Measurements from ENCODE around the gene GALNT18. TPM values are rescaled to one million over a fixed set of nuclear protein-coding genes. Genes with fewer than 3 reads are reported as not detected.

Gene GALNT18
- total RNA-seq, 2 experiments from 2014 or later, result 0.69 to 0.71 TPM

DNA sequence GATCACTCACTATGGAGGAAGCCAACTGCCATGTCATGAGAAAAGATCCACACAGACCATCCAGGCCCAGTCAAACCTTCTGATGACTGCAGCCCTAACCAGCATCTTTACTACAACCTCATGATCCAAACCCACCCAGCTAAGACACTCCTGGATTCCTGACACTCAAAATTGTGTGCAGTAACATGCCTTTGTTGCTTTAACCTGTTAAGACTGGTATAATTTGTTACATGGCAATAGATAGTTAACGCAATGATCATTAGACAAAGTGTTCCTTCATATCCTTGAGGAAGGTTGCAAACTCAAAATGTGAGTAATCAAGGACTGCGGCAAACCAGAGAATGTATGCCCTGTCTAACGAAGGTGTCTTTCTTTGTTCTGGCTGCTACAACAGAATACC lies 221.7 kb downstream of the GALNT18 start:
- H3K27me3 Mint-ChIP-seq, result no peaks in the 10 kb centered on the region
- CTCF ChIA-PET, result no interaction called here
- POLR2A ChIA-PET, result no interaction called here
- H3K27ac Mint-ChIP-seq, result no peak overlapping the region
- no peaks in the 10 kb centered on the region for H3K9me3 Mint-ChIP-seq
- no peaks in the 10 kb centered on the region for H3K36me3 Mint-ChIP-seq (ENCODE audit: low read depth)
- no peak for DNase-seq
- no peak overlapping the region for H3K4me3 Mint-ChIP-seq
- no peaks in the 10 kb centered on the region for H3K4me1 Mint-ChIP-seq

DNA sequence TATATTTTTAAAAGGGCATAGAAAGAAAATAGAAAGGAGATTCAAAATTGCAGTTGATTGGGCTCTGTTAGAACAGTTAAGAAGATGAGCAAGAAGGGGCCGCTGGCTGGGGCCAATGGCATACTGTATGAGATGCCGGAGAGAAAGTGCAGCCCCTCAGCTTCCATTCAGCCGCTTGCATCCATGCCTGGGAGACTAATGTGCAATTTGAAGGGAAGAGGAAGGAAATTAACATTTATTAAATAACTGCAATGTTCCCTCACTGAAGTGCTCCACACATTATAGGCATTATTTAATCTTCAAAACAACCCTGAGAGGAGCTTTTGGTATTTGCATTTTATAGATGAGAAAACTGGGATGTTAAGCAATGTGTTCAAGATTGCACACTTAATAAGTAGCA lies 224.0 kb downstream of the GALNT18 start:
- no peaks in the 10 kb centered on the region for H3K36me3 Mint-ChIP-seq (ENCODE audit: low read depth)
- no peak for DNase-seq
- POLR2A ChIA-PET, result no interaction called here
- no peak overlapping the region for H3K4me3 Mint-ChIP-seq
- H3K9me3 Mint-ChIP-seq, result no peaks in the 10 kb centered on the region
- no peaks in the 10 kb centered on the region for H3K4me1 Mint-ChIP-seq
- CTCF ChIA-PET, result no interaction called here
- H3K27me3 Mint-ChIP-seq, result no peaks in the 10 kb centered on the region
- H3K27ac Mint-ChIP-seq, result no peak overlapping the region

DNA sequence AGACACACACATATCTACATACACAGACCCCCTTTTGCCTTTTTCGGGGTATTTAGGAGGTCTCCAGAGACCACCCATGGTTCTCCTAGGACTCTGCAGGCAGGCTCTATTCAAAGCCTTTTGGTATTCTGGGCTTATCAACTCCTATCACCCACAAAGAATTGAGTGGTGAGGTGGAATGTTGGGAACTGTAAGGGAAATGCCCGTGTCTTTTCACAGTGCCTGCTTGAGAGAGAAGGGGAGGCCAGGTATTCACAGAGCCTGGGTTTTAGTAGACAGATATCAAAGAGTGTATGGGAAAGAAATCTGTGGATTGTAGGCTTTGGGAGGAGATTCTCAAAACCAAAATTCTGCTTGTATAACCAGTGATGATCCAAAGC lies 224.8 kb downstream of the GALNT18 start:
- ChIA-PET CTCF (no interaction called here), POLR2A (no interaction called here)
- no peak overlapping the region for H3K4me3 Mint-ChIP-seq
- no peaks in the 10 kb centered on the region for H3K9me3 Mint-ChIP-seq
- DNase-seq, result no peak
- H3K4me1 Mint-ChIP-seq, result no peaks in the 10 kb centered on the region
- H3K27me3 Mint-ChIP-seq, result no peaks in the 10 kb centered on the region
- H3K36me3 Mint-ChIP-seq (ENCODE audit: low read depth), result no peaks in the 10 kb centered on the region
- no peak overlapping the region for H3K27ac Mint-ChIP-seq

DNA sequence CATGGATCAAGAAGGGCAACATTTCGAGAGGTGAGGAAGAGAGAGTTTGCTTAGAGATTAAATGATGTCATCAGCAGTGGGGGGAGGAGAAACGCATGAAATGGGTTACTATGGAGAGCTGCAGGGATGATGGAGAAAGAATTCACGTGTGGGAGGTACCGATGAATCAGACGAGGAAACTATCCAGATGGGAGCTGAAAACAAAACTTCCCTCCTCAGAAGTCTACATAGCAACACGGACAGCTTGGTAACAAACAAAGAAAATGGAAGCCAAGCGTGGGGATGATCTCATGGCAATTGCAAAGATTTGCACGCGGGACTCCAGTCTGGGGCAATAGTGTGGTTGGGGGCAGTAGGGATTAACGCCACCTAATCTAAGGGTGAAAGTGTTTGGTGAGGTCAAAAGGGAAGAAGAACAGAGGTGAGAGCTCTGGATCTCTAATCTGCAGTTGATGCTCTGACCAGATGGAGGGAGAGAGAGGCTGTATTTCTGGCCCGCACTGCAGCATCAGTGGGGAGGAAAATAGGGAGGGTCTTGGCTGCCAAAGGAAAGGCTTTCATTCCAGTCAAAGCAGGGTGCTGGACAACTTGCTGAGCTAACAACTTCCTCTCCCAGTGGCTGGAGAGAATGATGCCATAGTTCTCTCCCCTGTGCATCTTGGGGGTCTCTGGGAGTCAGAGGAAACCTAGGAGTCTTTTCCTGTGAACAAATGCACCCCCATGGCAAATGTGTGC lies 225.3 kb downstream of the GALNT18 start:
- Mint-ChIP-seq H3K27me3 (no peaks in the 10 kb centered on the region), H3K27ac (no peak overlapping the region), H3K9me3 (no peaks in the 10 kb centered on the region), H3K4me3 (no peak overlapping the region), H3K36me3 (ENCODE audit: low read depth) (no peaks in the 10 kb centered on the region), H3K4me1 (no peaks in the 10 kb centered on the region)
- no peak for DNase-seq
- ChIA-PET CTCF (interaction anchor here (1.6 kb wide), 1 partner anchor 8 kb away, joined by 3 read pairs; no protein-coding TSS in a partner anchor), POLR2A (no interaction called here)

DNA sequence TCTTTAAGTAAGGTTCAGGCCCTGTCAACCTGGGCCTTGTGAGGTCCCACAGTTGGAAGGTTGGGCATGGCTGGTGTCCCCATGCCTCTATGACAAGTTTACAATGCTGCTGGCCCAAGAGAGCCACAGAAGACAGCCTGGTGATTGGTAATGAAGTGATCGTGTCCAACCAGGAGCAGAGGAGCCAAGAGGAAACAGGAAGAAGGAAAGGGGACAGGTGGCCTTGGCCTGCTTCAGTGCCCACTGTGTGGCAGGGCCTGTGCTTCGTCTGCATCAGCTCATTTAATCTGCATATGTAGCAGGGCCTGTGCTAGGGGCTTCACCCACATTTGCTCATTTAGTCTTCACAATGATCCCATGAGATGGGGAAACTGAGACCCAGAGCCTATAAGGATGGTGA lies 226.7 kb downstream of the GALNT18 start:
- Mint-ChIP-seq H3K4me1 (no peaks in the 10 kb centered on the region), H3K36me3 (ENCODE audit: low read depth) (no peaks in the 10 kb centered on the region), H3K4me3 (no peak overlapping the region), H3K27me3 (no peaks in the 10 kb centered on the region), H3K9me3 (no peaks in the 10 kb centered on the region), H3K27ac (no peak overlapping the region)
- no peak for DNase-seq
- ChIA-PET POLR2A (no interaction called here), CTCF (interaction anchor here (1.0 to 1.6 kb wide), 2 partner anchors 10 to 13 kb away, joined by 3 read pairs; no protein-coding TSS in a partner anchor)

DNA sequence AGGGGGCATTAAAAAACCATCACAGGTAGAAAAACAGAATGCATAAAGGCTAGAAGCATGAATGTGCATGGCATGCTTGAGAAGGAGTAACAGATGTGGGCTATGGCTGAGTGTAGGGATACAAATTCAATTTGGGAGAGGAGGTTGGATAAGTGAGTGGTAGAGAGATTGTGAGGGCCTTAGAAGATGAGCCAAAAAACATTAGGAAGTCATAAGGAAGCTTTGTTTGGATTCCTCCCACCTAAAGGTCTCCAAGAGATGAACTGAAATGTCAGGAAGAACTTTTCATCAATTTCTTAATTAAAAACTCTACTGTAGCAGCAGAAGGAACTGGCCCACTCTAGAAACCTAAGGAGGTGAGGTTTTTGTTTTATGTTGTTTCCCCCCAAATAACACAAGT lies 227.6 kb downstream of the GALNT18 start:
- no peak for DNase-seq
- ChIA-PET CTCF (no interaction called here), POLR2A (no interaction called here)
- Mint-ChIP-seq H3K27me3 (no peaks in the 10 kb centered on the region), H3K4me3 (no peak overlapping the region), H3K9me3 (no peaks in the 10 kb centered on the region), H3K4me1 (no peaks in the 10 kb centered on the region), H3K27ac (no peak overlapping the region), H3K36me3 (ENCODE audit: low read depth) (no peaks in the 10 kb centered on the region)

DNA sequence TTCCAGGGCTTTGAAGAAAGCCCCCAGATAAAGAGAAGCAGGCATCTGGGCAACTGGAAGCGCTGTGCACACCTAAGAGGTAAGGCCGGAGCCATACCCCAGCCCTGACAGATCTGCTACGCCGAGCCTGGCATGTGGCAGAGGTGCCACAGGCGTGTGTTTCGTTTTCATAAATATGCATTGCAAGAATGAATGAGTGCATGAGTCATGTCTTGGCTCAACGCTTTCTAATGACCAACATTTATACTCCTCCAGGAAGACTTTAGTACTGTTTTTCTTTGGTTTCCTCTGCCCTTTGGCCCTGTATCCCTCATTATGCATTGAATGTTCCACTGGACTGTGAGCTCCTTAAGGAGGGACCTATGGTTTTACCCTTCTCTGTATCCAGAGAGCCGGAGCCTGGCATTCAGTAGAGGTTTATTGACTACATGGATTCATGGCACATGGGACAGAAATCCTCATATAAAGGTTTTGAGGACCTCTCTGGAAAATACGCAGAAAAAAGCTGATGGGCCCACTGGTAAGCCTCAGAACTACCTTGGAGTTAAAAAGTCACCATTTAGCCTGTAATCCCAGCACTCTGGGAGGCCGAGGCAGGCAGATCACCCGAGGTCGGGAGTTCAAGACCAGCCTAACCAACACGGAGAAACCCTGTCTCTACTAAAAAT lies 229.9 kb downstream of the GALNT18 start:
- ChIA-PET POLR2A (no interaction called here), CTCF (no interaction called here)
- H3K27ac Mint-ChIP-seq, result no peak overlapping the region
- H3K36me3 Mint-ChIP-seq (ENCODE audit: low read depth), result no peaks in the 10 kb centered on the region
- H3K27me3 Mint-ChIP-seq, result no peaks in the 10 kb centered on the region
- no peak for DNase-seq
- no peaks in the 10 kb centered on the region for H3K4me1 Mint-ChIP-seq
- H3K9me3 Mint-ChIP-seq, result no peaks in the 10 kb centered on the region
- no peak overlapping the region for H3K4me3 Mint-ChIP-seq

DNA sequence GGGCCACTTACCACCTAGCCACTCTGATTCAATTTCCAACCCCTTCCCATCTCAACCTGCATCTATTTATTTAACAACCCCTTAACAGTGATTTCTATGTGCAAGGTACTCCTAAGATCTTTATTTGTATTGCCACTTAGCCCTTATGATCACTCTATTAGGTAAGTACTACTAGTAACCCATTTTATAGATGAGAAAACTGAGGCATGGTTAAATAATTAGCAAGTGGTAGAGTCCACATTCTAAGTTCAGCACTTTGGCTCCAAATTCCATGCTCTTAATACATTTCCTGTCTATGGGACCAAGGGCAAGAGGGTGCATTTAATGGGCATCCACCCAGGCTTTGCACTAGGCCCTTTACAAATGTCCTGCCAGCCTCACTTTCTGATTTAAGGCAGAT lies 230.6 kb downstream of the GALNT18 start:
- Mint-ChIP-seq H3K9me3 (no peaks in the 10 kb centered on the region), H3K36me3 (ENCODE audit: low read depth) (no peaks in the 10 kb centered on the region)
- CTCF ChIA-PET, result no interaction called here

DNA sequence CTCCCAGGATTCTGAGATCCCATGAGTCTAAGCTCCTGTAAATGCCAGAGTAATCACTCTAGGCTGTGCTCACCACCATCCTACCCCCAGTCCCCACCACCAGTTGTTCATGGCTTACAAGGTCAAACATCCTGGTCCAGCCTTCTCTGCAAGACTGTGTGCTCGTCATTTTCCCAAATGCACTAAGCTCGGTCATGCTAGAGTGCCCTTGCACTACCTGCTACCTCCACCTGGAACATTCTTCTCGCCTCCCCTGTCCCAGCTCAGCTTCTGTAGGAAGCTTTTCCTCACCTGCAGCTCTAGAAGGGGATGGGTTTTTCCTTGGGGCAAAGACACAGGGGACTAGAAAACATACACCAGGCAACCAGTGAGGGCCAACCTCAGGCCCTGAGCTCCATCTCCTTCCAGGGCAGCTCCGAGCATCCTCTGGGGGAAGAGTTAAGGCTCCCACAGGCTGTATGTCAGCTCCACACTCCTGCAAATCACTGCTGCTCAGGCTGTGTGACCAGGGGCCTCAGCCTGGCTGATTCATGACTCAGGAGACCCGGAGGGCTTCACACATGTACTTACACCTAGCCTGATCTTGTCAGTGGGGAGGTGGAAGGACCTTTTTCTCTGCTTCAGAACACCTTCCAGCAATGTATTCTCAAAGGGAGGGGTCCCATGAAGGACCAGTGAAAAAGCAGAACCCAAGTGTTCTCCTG lies 231.6 kb downstream of the GALNT18 start:
- Mint-ChIP-seq H3K9me3 (no peaks in the 10 kb centered on the region), H3K27me3 (no peaks in the 10 kb centered on the region), H3K27ac (no peak overlapping the region), H3K36me3 (ENCODE audit: low read depth) (no peaks in the 10 kb centered on the region), H3K4me1 (no peaks in the 10 kb centered on the region), H3K4me3 (no peak overlapping the region)
- POLR2A ChIA-PET, result interaction anchor here (0.7 kb wide), 1 partner anchor 23 kb away, joined by 3 read pairs; no protein-coding TSS in a partner anchor
- no peak for DNase-seq
- CTCF ChIA-PET, result no interaction called here

More for the DNA sequence above, 230.6 kb downstream of the GALNT18 start:
- H3K4me3 Mint-ChIP-seq, result no peak overlapping the region
- POLR2A ChIA-PET, result interaction anchor here (0.7 kb wide), 1 partner anchor 22 kb away, joined by 3 read pairs; no protein-coding TSS in a partner anchor
- H3K27me3 Mint-ChIP-seq, result no peaks in the 10 kb centered on the region
- H3K27ac Mint-ChIP-seq, result no peak overlapping the region
- no peak for DNase-seq
- no peaks in the 10 kb centered on the region for H3K4me1 Mint-ChIP-seq

DNA sequence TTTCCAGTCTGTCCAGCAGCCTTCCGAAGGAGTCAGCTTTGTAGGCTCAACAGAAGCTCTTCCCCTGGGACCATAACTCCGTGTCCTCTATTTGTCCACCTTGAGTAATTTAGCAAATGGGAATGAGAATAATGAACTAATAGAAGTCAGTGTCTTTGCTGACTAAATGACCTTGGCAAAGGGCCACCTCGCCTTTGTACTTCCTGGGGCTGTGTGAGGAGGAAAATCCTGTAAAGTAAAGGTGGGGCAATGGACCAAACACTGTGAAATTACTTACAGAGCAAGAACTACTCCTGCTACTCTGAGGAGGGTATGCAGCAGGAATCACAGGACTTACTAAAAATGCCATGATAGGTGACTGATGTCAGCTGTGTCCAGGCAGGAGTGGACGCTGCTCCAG lies 232.6 kb downstream of the GALNT18 start:
- no peak overlapping the region for H3K27ac Mint-ChIP-seq
- no peaks in the 10 kb centered on the region for H3K36me3 Mint-ChIP-seq (ENCODE audit: low read depth)
- ChIA-PET CTCF (no interaction called here), POLR2A (no interaction called here)
- DNase-seq, result no peak
- H3K27me3 Mint-ChIP-seq, result no peaks in the 10 kb centered on the region
- no peaks in the 10 kb centered on the region for H3K4me1 Mint-ChIP-seq
- H3K4me3 Mint-ChIP-seq, result no peak overlapping the region
- H3K9me3 Mint-ChIP-seq, result no peaks in the 10 kb centered on the region

DNA sequence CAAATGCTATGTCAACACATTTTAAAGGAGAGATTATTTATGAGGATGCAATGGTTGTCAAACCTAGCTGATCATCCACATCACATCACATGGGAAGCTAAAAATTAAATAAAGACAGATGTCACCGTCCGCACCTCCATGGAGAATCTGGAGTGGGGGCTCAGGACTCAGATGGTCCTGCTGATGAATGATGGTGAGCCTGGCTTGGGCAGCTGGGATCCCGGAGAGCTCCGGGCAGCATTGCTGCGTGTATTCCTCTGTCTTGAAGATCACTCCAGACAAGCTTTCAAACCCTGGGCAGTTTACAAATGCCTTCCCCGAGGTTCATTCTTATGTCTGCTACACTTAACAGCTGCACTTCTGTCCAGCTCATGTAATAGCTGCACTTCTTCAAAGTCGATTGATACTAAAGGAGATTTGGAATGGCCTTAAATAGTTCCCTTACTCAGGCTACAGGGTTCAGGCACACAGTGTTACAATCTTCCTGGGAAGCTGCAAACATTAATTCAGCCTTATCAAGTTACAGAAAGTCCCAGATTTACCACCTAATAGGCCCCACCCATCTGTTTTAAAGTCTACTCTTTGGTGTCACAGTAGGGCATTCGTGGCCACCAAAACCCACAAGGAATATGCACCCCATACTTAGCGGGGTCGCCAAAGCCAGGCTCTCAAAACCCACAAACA lies 234.0 kb downstream of the GALNT18 start:
- H3K9me3 Mint-ChIP-seq, result no peaks in the 10 kb centered on the region
- no peak overlapping the region for H3K27ac Mint-ChIP-seq
- H3K4me1 Mint-ChIP-seq, result no peaks in the 10 kb centered on the region
- DNase-seq, result no peak
- no peak overlapping the region for H3K4me3 Mint-ChIP-seq
- no peaks in the 10 kb centered on the region for H3K36me3 Mint-ChIP-seq (ENCODE audit: low read depth)
- ChIA-PET POLR2A (no interaction called here), CTCF (no interaction called here)
- H3K27me3 Mint-ChIP-seq, result no peaks in the 10 kb centered on the region

DNA sequence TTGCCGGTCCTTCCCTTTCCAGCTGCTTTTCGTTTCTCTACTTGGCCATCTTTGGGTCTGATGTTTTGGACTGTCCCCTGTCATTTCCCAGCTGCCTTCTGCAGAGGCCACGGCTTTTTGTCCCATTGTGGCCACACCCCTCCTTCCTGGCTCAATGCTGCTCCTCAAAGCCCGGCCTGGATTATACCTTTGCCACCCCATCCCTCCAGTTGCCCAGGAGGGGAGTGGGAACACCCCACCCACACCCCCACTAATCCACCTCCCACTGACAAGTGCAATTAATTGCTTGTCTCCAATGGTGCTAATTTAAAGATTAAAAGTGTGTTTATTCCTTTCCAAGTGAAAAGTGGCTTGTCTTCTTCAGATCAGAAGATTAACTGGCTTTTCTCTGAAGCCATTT lies 234.6 kb downstream of the GALNT18 start:
- CTCF ChIA-PET, result interaction anchor here (0.5 kb wide), 1 partner anchor 302 kb away, joined by 4 read pairs; no protein-coding TSS in a partner anchor
- POLR2A ChIA-PET, result no interaction called here

DNA sequence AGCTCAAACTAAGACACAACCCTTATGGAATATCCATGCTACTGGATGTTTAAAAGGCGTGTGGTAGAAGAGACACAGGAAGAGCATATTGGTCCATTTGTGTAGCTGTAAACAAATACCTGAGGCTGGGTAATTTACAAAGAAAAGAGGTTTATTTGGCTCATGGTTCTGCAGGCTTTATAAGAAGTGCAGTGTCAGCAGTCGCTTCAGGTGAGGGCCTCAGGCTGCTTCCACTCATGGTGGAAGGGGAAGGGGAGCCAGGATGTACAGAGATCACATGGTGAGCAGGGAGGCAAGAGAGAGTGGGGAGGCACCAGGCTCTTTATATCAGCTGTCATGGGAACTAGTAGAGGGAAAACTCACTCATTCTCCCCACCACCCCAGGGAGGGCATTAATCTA lies 237.0 kb downstream of the GALNT18 start:
- H3K27me3 Mint-ChIP-seq, result no peaks in the 10 kb centered on the region
- no peaks in the 10 kb centered on the region for H3K9me3 Mint-ChIP-seq
- no peaks in the 10 kb centered on the region for H3K36me3 Mint-ChIP-seq (ENCODE audit: low read depth)
- H3K27ac Mint-ChIP-seq, result no peak overlapping the region
- CTCF ChIA-PET, result no interaction called here
- H3K4me1 Mint-ChIP-seq, result no peaks in the 10 kb centered on the region
- DNase-seq, result no peak
- no peak overlapping the region for H3K4me3 Mint-ChIP-seq
- POLR2A ChIA-PET, result no interaction called here

More for the DNA sequence above, 234.6 kb downstream of the GALNT18 start:
- DNase-seq, result no peak
- Mint-ChIP-seq H3K4me3 (no peak overlapping the region), H3K27ac (no peak overlapping the region), H3K4me1 (no peaks in the 10 kb centered on the region), H3K9me3 (no peaks in the 10 kb centered on the region), H3K36me3 (ENCODE audit: low read depth) (no peaks in the 10 kb centered on the region), H3K27me3 (no peaks in the 10 kb centered on the region)
